Measurements from ENCODE around the gene CCNB1.

Gene CCNB1

DNA sequence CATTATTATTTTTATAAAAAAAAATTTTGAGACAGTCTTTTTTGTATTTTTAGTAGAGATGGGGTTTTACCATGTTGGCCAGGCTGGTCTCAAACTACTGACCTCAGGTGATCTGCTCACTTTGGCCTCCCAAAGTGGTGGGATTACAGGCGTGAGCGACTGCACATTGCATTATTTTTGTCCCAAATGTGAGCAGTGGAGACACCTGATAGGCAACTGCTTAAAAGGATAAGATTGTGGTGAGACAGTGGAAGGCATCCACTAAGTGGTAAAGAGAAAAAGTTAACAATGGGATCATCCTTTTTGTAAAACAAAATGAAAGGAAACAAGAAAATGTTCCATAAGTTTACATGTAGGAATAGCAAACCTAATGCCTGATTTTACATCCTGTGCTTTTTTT, 20.4 kb downstream of the CCNB1 start:
- TF ChIP-seq, protein P1, sequence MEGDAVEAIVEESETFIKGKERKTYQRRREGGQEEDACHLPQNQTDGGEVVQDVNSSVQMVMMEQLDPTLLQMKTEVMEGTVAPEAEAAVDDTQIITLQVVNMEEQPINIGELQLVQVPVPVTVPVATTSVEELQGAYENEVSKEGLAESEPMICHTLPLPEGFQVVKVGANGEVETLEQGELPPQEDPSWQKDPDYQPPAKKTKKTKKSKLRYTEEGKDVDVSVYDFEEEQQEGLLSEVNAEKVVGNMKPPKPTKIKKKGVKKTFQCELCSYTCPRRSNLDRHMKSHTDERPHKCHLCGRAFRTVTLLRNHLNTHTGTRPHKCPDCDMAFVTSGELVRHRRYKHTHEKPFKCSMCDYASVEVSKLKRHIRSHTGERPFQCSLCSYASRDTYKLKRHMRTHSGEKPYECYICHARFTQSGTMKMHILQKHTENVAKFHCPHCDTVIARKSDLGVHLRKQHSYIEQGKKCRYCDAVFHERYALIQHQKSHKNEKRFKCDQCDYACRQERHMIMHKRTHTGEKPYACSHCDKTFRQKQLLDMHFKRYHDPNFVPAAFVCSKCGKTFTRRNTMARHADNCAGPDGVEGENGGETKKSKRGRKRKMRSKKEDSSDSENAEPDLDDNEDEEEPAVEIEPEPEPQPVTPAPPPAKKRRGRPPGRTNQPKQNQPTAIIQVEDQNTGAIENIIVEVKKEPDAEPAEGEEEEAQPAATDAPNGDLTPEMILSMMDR (IDR thresholded peaks at IDR 0.05; ENCODE audit: low read depth, low read length) = no peak
- H3K4me3 ChIP-seq (ENCODE audit: low read depth, low read length) = no peak overlapping the region

DNA sequence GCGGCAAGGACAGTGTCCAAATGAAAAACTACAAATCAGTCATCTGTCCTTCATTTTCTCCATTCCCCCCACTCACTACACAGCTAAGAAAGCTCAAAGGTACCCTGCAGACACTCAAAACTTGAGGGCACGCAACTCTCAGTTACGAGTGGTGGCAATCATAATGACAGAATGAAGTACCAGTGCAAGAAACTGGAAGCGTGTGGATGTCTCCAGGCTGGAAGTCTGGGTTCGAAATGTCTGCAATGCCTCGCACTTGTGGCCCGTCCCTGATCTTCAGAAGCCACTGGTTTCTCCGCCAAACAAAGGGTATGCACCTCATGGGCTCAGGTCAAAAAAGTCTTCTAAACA, 21.8 kb downstream of the CCNB1 start:
- TF ChIP-seq, protein P1 (IDR thresholded peaks at IDR 0.05; ENCODE audit: low read depth, low read length) = no peak
- H3K4me3 ChIP-seq (ENCODE audit: low read depth, low read length) = peak overlapping the region; percentile 81

DNA sequence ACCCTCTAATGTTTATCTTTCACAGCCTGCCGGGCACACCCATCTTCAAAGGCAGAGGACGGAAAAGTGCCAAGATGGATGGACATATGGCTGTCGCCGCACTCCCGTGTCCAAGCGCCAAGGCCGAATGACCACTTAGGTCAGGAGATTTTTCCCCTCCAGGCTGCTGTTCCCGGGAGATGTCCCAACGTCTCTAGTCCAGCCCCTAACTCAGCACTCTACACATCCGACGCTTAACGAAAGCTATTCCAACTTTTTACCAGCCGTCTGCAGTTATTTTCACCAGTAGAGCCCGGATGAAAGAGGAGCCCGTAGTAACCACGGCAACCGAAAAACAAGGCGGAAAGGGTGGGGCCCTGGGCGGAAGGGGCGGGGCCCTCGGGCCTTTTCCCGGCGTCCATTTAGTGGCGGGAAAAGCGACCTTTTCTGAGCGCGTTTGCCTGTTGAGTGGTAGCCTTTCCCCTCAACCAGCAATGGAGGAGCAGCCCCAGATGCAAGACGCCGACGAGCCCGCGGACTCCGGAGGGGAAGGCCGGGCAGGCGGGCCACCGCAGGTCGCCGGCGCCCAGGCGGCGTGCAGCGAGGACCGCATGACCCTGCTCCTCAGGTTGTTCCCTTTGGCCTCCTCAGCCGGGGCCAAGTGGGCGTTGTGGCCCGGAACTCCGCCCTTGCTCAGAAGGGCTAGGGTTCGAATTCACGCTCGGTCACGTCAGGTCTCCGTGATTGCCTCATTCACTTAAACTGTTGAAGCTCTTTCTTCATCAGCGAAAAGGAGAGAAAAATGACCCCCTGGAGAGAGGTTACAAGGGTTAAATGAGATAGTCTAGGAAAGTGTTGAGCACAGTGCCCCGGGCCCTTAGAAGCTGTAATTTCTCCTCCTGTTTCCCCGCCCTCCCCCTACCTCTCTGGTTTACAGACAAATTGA, 22.5 kb downstream of the CCNB1 start, which contains the start of gene CENPH:
Gene CENPH, plus strand, starts transcription at position 422 of the 925 bp plus-strand sequence. Its CDS starts 52 bp downstream, at position 474.
- peak within 1 kb of the TSS; percentile 81 for H3K4me3 ChIP-seq (ENCODE audit: low read depth, low read length)
- TF ChIP-seq, protein P1 (IDR thresholded peaks at IDR 0.05; ENCODE audit: low read depth, low read length) = no peak

DNA sequence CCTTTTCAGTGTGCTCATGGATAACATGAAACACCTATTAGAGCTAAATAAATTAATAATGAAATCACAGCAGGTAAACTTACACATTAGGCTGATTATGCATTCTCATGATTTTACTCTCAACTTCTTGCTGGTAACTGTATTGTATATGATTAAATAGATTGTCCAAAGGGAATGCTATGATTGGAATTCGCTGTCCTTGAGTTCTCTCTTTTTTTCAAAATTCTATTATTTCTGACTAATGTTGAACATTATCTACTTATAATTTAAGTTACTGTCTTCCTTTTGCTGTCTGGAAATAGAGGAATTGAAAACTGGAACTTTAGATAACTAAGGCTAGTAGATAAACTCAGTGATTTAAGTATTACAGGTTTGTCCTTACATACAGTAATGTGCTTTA, 35.5 kb downstream of the CCNB1 start:
- TF ChIP-seq, protein P1 (IDR thresholded peaks at IDR 0.05; ENCODE audit: low read depth, low read length) = no peak
- no peak overlapping the region for H3K4me3 ChIP-seq (ENCODE audit: low read depth, low read length)

DNA sequence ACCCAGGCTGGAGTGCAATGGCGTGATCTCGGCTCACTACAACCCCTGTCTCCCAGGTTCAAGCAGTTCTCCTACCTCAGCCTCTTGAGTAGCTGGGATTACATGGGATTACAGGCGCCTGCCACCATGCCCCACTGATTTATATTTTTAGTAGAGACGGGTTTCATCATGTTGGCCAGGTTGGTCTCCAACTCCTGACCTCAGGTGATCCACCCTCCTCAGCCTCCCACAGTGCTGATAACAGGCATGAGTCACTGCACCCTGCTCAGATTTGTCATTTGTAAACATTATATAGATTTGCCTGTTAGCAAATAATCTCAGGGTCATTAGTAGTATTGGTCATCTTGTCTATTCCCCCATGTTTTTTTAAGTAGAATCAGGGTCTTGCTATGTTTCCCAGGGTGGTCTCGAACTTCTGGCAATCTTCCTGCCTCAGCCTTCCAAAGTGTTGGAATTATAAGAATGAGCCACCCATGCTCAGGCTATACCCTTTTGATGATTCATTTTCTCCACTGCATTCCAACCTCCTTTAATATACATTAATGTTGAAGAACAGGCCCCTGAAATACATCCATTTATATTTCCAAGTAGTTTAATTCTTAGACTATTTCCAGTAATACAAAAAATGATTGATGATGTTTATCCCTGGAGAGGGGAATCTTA, 39.7 kb downstream of the CCNB1 start:
- TF ChIP-seq, protein P1 (IDR thresholded peaks at IDR 0.05; ENCODE audit: low read depth, low read length) = no peak
- no peak overlapping the region for H3K4me3 ChIP-seq (ENCODE audit: low read depth, low read length)

DNA sequence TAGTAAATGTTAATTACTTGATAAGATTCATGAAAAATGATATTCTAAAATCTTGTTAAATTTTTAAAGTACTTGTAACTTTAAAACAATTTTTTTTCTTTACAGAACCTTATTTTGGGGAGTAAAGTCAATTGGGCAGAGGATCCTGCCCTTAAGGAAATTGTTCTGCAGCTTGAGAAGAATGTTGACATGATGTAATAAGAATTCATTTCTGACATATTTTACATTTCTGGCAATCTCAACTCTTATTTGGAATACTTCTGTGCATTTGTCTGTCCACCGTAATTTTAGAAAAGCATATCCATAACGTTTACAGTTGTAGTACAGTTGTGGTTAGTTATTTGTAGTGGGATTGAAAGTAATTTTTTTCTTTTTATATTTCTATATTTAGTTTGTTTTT, 42.7 kb downstream of the CCNB1 start:
- no peak overlapping the region for H3K4me3 ChIP-seq (ENCODE audit: low read depth, low read length)
- TF ChIP-seq, protein P1 (IDR thresholded peaks at IDR 0.05; ENCODE audit: low read depth, low read length) = no peak

DNA sequence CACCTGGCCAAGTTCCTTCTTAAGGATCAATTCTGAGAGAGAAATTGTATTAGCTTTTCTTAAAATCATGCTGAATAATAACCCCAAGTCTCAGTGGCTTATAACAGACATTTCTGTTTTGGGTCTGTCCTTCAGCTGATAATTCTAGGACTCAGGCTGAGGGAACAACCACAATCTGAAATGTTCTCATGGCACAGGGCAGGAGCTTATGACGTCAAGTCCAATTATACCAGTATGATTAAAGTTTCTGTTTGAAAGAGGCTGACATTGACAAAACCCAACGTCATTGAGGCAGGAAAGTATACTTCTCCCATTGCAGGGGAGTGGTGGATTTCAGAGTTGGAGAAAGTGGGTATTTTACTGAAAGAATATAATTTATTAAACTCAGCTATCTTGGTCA, 44.2 kb downstream of the CCNB1 start:
- no peak overlapping the region for H3K4me3 ChIP-seq (ENCODE audit: low read depth, low read length)

More for the DNA sequence above, 44.2 kb downstream of the CCNB1 start:
- TF ChIP-seq, protein P1 (IDR thresholded peaks at IDR 0.05; ENCODE audit: low read depth, low read length) = no peak

All from WI38 (cell line).